ENCODE data around the gene SMARCC1.

SMARCC1 gene

GRCh38 chr3:47536221-47536891, 245.3 kb downstream of the SMARCC1 start:
- DNase-seq = no peak

All from NCI-H1092 treated with DMSO at 0.1 percent for 48 hours (cell line).